ENCODE results near the gene GNG11.
"Not testable (repeated sequence)": the region's sequence is repeated elsewhere in the genome, so short reads cannot be mapped to it uniquely, and the experiment has no call there.

DNA sequence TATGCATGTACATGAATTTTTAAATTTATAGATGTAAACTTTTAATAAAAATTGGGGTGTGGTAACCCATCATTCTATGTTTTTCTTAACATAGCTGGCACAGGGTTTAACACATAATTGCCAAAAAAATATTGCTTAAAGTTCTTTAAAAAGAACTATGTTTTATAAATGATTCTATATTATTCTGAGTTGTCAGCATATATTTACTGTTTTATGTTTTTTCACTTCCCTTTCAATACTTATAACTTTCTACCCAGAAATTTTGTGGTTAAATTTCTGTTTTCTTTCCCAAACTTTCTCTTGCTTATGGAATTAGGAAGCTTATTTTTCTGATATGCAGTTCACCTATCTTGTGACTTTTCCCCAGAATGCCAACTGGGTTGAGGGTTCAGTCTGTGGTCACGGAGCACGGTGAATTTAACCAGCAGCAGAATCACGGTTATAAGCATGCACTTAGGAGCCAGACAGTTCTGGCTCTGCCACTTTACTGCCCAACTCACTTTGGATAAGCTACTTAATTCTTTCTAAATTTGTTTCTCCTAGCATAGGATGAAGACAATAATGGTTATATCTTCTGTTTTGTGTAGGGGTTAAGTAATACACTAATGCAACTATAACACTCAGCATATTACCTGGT lies 6.2 kb upstream of the GNG11 start:
- not testable (repeated sequence) for TF ChIP-seq ZNF138 (tag by site-specific recombination; IDR thresholded peaks at IDR 0.05; ENCODE audit: borderline replicate concordance); ZNF394 (tag by site-specific recombination; IDR thresholded peaks at IDR 0.05; ENCODE audit: borderline replicate concordance); ZNF214 (tag by site-specific recombination; IDR thresholded peaks at IDR 0.05; ENCODE audit: borderline replicate concordance); KLF10 (tag by site-specific recombination; IDR thresholded peaks at IDR 0.05); GLI4 (tag by site-specific recombination; IDR thresholded peaks at IDR 0.05)
- TF ChIP-seq, protein P1, sequence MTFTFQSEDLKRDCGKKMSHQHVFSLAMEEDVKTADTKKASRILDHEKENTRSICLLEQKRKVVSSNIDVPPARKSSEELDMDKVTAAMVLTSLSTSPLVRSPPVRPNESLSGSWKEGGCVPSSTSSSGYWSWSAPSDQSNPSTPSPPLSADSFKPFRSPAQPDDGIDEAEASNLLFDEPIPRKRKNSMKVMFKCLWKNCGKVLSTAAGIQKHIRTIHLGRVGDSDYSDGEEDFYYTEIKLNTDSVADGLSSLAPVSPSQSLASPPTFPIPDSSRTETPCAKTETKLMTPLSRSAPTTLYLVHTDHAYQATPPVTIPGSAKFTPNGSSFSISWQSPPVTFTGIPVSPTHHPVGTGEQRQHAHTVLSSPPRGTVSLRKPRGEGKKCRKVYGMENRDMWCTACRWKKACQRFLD (tag by site-specific recombination; IDR thresholded peaks at IDR 0.05), result not testable (repeated sequence)
- TF ChIP-seq, protein P2, sequence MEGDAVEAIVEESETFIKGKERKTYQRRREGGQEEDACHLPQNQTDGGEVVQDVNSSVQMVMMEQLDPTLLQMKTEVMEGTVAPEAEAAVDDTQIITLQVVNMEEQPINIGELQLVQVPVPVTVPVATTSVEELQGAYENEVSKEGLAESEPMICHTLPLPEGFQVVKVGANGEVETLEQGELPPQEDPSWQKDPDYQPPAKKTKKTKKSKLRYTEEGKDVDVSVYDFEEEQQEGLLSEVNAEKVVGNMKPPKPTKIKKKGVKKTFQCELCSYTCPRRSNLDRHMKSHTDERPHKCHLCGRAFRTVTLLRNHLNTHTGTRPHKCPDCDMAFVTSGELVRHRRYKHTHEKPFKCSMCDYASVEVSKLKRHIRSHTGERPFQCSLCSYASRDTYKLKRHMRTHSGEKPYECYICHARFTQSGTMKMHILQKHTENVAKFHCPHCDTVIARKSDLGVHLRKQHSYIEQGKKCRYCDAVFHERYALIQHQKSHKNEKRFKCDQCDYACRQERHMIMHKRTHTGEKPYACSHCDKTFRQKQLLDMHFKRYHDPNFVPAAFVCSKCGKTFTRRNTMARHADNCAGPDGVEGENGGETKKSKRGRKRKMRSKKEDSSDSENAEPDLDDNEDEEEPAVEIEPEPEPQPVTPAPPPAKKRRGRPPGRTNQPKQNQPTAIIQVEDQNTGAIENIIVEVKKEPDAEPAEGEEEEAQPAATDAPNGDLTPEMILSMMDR (tag by site-specific recombination; IDR thresholded peaks at IDR 0.05), result not testable (repeated sequence)
- TF ChIP-seq, protein P3, sequence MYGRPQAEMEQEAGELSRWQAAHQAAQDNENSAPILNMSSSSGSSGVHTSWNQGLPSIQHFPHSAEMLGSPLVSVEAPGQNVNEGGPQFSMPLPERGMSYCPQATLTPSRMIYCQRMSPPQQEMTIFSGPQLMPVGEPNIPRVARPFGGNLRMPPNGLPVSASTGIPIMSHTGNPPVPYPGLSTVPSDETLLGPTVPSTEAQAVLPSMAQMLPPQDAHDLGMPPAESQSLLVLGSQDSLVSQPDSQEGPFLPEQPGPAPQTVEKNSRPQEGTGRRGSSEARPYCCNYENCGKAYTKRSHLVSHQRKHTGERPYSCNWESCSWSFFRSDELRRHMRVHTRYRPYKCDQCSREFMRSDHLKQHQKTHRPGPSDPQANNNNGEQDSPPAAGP (tag by site-specific recombination; IDR thresholded peaks at IDR 0.05), result not testable (repeated sequence)
- peak; percentile 61 for TF ChIP-seq PRDM1 (tag by site-specific recombination; IDR thresholded peaks at IDR 0.05)
- TF ChIP-seq, protein P4, sequence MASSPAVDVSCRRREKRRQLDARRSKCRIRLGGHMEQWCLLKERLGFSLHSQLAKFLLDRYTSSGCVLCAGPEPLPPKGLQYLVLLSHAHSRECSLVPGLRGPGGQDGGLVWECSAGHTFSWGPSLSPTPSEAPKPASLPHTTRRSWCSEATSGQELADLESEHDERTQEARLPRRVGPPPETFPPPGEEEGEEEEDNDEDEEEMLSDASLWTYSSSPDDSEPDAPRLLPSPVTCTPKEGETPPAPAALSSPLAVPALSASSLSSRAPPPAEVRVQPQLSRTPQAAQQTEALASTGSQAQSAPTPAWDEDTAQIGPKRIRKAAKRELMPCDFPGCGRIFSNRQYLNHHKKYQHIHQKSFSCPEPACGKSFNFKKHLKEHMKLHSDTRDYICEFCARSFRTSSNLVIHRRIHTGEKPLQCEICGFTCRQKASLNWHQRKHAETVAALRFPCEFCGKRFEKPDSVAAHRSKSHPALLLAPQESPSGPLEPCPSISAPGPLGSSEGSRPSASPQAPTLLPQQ (tag by site-specific recombination; IDR thresholded peaks at IDR 0.05), result not testable (repeated sequence)
